ENCODE measurements around the gene ZC3H6. TPM values are rescaled to one million over a fixed set of nuclear protein-coding genes. Genes with fewer than 3 reads are reported as not detected.
A peak's percentile ranks its signal among the peaks of the same experiment; 100 is the strongest.

Gene ZC3H6
- polyA plus RNA-seq (2013, experiment 1 of 4), result 11.1 TPM
- polyA plus RNA-seq (2013, experiment 2 of 4), result 10.9 TPM
- polyA plus RNA-seq (2013, experiment 3 of 4), result 5.7 TPM
- 6.5 TPM for polyA plus RNA-seq (2013, experiment 4 of 4)

- Histone ChIP-seq H3K4me3 (ENCODE audit: insufficient read depth, low read depth, low read length) (peak within 1 kb of the TSS; percentile 97), H3K36me3 (ENCODE audit: control insufficient read depth, insufficient read depth, low read length) (no peaks in the 10 kb centered on the region), H3K4me1 (ENCODE audit: control insufficient read depth, insufficient read depth, low read length) (no peaks in the 10 kb centered on the region), H3K27ac (ENCODE audit: insufficient read depth, low read depth, low read length, poor library complexity, severe bottlenecking) (peak within 1 kb of the TSS; percentile 100), H3K27me3 (ENCODE audit: control insufficient read depth, insufficient read depth, low read length, poor library complexity, severe bottlenecking) (no peaks in the 10 kb centered on the region), H3K9me3 (ENCODE audit: control insufficient read depth, low read length) (no peaks in the 10 kb centered on the region)
- WGBS, 2 experiments, result 0% methylated on average over 60 of the region's 60 CpGs
These were observed at the start of gene ZC3H6 for GRCh38 chr2:112275311-112275886. TSS of gene ZC3H6 (plus strand) at chr2:112275597. CDS start at chr2:112275995, 398 bp downstream.

GRCh38 chr2:112229348-112229747, 46.0 kb upstream of the ZC3H6 start:
- H3K4me3 ChIP-seq (ENCODE audit: insufficient read depth, low read depth, low read length), result no peak overlapping the region
- H3K36me3 ChIP-seq (ENCODE audit: control insufficient read depth, insufficient read depth, low read length), result no peaks in the 10 kb centered on the region
- no peaks in the 10 kb centered on the region for H3K4me1 ChIP-seq (ENCODE audit: control insufficient read depth, insufficient read depth, low read length)
- H3K27me3 ChIP-seq (ENCODE audit: control insufficient read depth, insufficient read depth, low read length, poor library complexity, severe bottlenecking), result no peaks in the 10 kb centered on the region
- H3K9me3 ChIP-seq (ENCODE audit: control insufficient read depth, low read length), result no peaks in the 10 kb centered on the region
- no peak overlapping the region for H3K27ac ChIP-seq (ENCODE audit: insufficient read depth, low read depth, low read length, poor library complexity, severe bottlenecking)

- H3K36me3 ChIP-seq (ENCODE audit: control insufficient read depth, insufficient read depth, low read length), result no peaks in the 10 kb centered on the region
- H3K9me3 ChIP-seq (ENCODE audit: control insufficient read depth, low read length), result no peaks in the 10 kb centered on the region
- no peaks in the 10 kb centered on the region for H3K27me3 ChIP-seq (ENCODE audit: control insufficient read depth, insufficient read depth, low read length, poor library complexity, severe bottlenecking)
- no peaks in the 10 kb centered on the region for H3K4me1 ChIP-seq (ENCODE audit: control insufficient read depth, insufficient read depth, low read length)
- H3K27ac ChIP-seq (ENCODE audit: insufficient read depth, low read depth, low read length, poor library complexity, severe bottlenecking), result no peak overlapping the region
- no peak overlapping the region for H3K4me3 ChIP-seq (ENCODE audit: insufficient read depth, low read depth, low read length)
- WGBS, 2 experiments, result no CpG with 5 or more reads among the region's 3 CpGs
These were observed 45.0 kb upstream of the ZC3H6 start for GRCh38 chr2:112230371-112230770.

GRCh38 chr2:112239862-112240261, 35.5 kb upstream of the ZC3H6 start:
- Histone ChIP-seq H3K4me3 (ENCODE audit: insufficient read depth, low read depth, low read length) (no peak overlapping the region), H3K36me3 (ENCODE audit: control insufficient read depth, insufficient read depth, low read length) (peaks cover 6% of the 10 kb centered on the region), H3K27me3 (ENCODE audit: control insufficient read depth, insufficient read depth, low read length, poor library complexity, severe bottlenecking) (no peaks in the 10 kb centered on the region), H3K27ac (ENCODE audit: insufficient read depth, low read depth, low read length, poor library complexity, severe bottlenecking) (no peak overlapping the region), H3K4me1 (ENCODE audit: control insufficient read depth, insufficient read depth, low read length) (no peaks in the 10 kb centered on the region), H3K9me3 (ENCODE audit: control insufficient read depth, low read length) (no peaks in the 10 kb centered on the region)
- WGBS, 2 experiments, result 94 to 96% methylated on average over 1 of the region's 1 CpG

GRCh38 chr2:112242384-112242783, 33.0 kb upstream of the ZC3H6 start:
- 99 to 100% methylated on average over 1 to 3 of the region's 3 CpGs for WGBS, 2 experiments
- Histone ChIP-seq H3K27ac (ENCODE audit: insufficient read depth, low read depth, low read length, poor library complexity, severe bottlenecking) (no peak overlapping the region), H3K4me1 (ENCODE audit: control insufficient read depth, insufficient read depth, low read length) (no peaks in the 10 kb centered on the region), H3K9me3 (ENCODE audit: control insufficient read depth, low read length) (no peaks in the 10 kb centered on the region), H3K27me3 (ENCODE audit: control insufficient read depth, insufficient read depth, low read length, poor library complexity, severe bottlenecking) (no peaks in the 10 kb centered on the region), H3K4me3 (ENCODE audit: insufficient read depth, low read depth, low read length) (no peak overlapping the region), H3K36me3 (ENCODE audit: control insufficient read depth, insufficient read depth, low read length) (peaks cover 11% of the 10 kb centered on the region)

GRCh38 chr2:112243233-112243632, 32.2 kb upstream of the ZC3H6 start:
- no peaks in the 10 kb centered on the region for H3K9me3 ChIP-seq (ENCODE audit: control insufficient read depth, low read length)
- no peak overlapping the region for H3K4me3 ChIP-seq (ENCODE audit: insufficient read depth, low read depth, low read length)
- H3K36me3 ChIP-seq (ENCODE audit: control insufficient read depth, insufficient read depth, low read length), result peaks cover 14% of the 10 kb centered on the region
- H3K27me3 ChIP-seq (ENCODE audit: control insufficient read depth, insufficient read depth, low read length, poor library complexity, severe bottlenecking), result no peaks in the 10 kb centered on the region
- 97 to 98% methylated on average over 2 to 3 of the region's 4 CpGs for WGBS, 2 experiments
- H3K27ac ChIP-seq (ENCODE audit: insufficient read depth, low read depth, low read length, poor library complexity, severe bottlenecking), result no peak overlapping the region
- no peaks in the 10 kb centered on the region for H3K4me1 ChIP-seq (ENCODE audit: control insufficient read depth, insufficient read depth, low read length)

GRCh38 chr2:112244854-112245253, 30.5 kb upstream of the ZC3H6 start:
- Histone ChIP-seq H3K4me1 (ENCODE audit: control insufficient read depth, insufficient read depth, low read length) (no peaks in the 10 kb centered on the region), H3K36me3 (ENCODE audit: control insufficient read depth, insufficient read depth, low read length) (peaks cover 14% of the 10 kb centered on the region), H3K27ac (ENCODE audit: insufficient read depth, low read depth, low read length, poor library complexity, severe bottlenecking) (no peak overlapping the region), H3K4me3 (ENCODE audit: insufficient read depth, low read depth, low read length) (no peak overlapping the region), H3K9me3 (ENCODE audit: control insufficient read depth, low read length) (no peaks in the 10 kb centered on the region), H3K27me3 (ENCODE audit: control insufficient read depth, insufficient read depth, low read length, poor library complexity, severe bottlenecking) (no peaks in the 10 kb centered on the region)
- 85 to 100% methylated on average over 1 of the region's 1 CpG for WGBS, 2 experiments

- Histone ChIP-seq H3K9me3 (ENCODE audit: control insufficient read depth, low read length) (no peaks in the 10 kb centered on the region), H3K27me3 (ENCODE audit: control insufficient read depth, insufficient read depth, low read length, poor library complexity, severe bottlenecking) (no peaks in the 10 kb centered on the region), H3K36me3 (ENCODE audit: control insufficient read depth, insufficient read depth, low read length) (peaks cover 7% of the 10 kb centered on the region), H3K4me3 (ENCODE audit: insufficient read depth, low read depth, low read length) (no peak overlapping the region), H3K27ac (ENCODE audit: insufficient read depth, low read depth, low read length, poor library complexity, severe bottlenecking) (no peak overlapping the region), H3K4me1 (ENCODE audit: control insufficient read depth, insufficient read depth, low read length) (peaks cover 5% of the 10 kb centered on the region)
- 89 to 93% methylated on average over 3 of the region's 3 CpGs for WGBS, 2 experiments
These were observed 24.1 kb upstream of the ZC3H6 start for GRCh38 chr2:112251271-112251670.

GRCh38 chr2:112253261-112253815, 22.1 kb upstream of the ZC3H6 start:
- 94 to 100% methylated on average over 1 to 4 of the region's 5 CpGs for WGBS, 2 experiments
- Histone ChIP-seq H3K4me3 (ENCODE audit: insufficient read depth, low read depth, low read length) (no peak overlapping the region), H3K27me3 (ENCODE audit: control insufficient read depth, insufficient read depth, low read length, poor library complexity, severe bottlenecking) (no peaks in the 10 kb centered on the region), H3K36me3 (ENCODE audit: control insufficient read depth, insufficient read depth, low read length) (no peaks in the 10 kb centered on the region), H3K9me3 (ENCODE audit: control insufficient read depth, low read length) (no peaks in the 10 kb centered on the region), H3K27ac (ENCODE audit: insufficient read depth, low read depth, low read length, poor library complexity, severe bottlenecking) (no peak overlapping the region), H3K4me1 (ENCODE audit: control insufficient read depth, insufficient read depth, low read length) (peaks cover 5% of the 10 kb centered on the region)

GRCh38 chr2:112254466-112255240, 20.7 kb upstream of the ZC3H6 start, which contains the start of gene ZC3H8:
TSS of gene ZC3H8 (minus strand) at chr2:112255042. CDS start at chr2:112254981, 61 bp downstream.
- Histone ChIP-seq H3K27ac (ENCODE audit: insufficient read depth, low read depth, low read length, poor library complexity, severe bottlenecking) (peak within 1 kb of the TSS; percentile 69), H3K9me3 (ENCODE audit: control insufficient read depth, low read length) (no peaks in the 10 kb centered on the region), H3K36me3 (ENCODE audit: control insufficient read depth, insufficient read depth, low read length) (no peaks in the 10 kb centered on the region), H3K27me3 (ENCODE audit: control insufficient read depth, insufficient read depth, low read length, poor library complexity, severe bottlenecking) (no peaks in the 10 kb centered on the region), H3K4me3 (ENCODE audit: insufficient read depth, low read depth, low read length) (peak within 1 kb of the TSS; percentile 86), H3K4me1 (ENCODE audit: control insufficient read depth, insufficient read depth, low read length) (peaks cover 5% of the 10 kb centered on the region)
- 0 to 1% methylated on average over 66 to 68 of the region's 68 CpGs for WGBS, 2 experiments
